ENCODE measurements around the gene WBP1.
A peak's percentile ranks its signal among the peaks of the same experiment; 100 is the strongest.
"Not testable (repeated sequence)": the region's sequence is repeated elsewhere in the genome, so short reads cannot be mapped to it uniquely, and the experiment has no call there.

Gene WBP1

GRCh38 chr2:74457129-74457548 is 1.1 kb upstream of the WBP1 start:
- DNase-seq, result no peak

- peak; percentile 76 to 86 for DNase-seq
Measured at GRCh38 chr2:74457549-74458131, 598 bp upstream of the WBP1 start.

DNA sequence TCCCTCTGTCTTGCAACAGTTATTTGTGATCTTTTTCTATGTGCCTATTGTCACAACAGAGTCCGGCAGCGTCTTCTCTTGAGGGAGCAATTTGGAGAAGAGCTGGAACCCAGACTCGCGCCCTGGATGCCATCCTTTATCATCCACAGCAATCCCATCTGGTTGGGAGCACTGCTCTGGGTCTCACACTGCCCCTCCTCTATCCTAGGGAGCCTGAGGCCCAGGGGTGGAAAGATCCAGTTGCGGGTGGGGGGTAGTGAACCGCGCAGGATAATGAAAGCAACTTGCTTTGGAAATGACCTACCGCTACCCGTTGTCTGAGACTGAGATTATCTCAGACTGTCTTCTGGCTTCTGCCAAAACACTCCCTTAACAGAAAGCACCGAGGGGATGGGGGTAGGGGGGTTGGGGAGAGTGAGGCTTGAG is 713 bp downstream of the WBP1 start:
- no peak for DNase-seq

DNA sequence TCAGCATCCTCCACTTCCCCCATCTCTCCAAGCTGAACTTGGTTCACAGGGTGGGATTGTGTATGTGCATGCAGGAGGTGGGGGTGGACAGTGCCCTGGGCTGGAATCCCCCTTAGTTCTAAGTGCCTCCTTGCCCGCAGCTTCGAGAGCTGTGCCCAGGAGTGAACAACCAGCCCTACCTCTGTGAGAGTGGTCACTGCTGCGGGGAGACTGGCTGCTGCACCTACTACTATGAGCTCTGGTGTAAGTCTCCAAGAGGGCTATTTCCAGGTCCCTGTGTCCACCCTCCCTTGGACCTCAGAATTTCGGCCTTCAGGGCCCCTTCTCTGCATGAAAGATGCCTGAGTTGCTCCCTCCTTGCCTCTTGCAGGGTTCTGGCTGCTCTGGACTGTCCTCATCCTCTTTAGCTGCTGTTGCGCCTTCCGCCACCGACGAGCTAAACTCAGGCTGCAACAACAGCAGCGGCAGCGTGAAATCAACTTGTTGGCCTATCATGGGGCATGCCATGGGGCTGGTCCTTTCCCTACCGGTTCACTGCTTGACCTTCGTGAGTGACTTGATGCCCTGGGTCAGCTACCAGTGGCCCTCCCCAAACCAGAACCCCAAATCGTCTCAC is 1.4 kb downstream of the WBP1 start:
- DNase-seq, result not testable (repeated sequence)

GRCh38 chr2:74460187-74460586 is 1.9 kb downstream of the WBP1 start:
- DNase-seq, result not testable (repeated sequence)

DNA sequence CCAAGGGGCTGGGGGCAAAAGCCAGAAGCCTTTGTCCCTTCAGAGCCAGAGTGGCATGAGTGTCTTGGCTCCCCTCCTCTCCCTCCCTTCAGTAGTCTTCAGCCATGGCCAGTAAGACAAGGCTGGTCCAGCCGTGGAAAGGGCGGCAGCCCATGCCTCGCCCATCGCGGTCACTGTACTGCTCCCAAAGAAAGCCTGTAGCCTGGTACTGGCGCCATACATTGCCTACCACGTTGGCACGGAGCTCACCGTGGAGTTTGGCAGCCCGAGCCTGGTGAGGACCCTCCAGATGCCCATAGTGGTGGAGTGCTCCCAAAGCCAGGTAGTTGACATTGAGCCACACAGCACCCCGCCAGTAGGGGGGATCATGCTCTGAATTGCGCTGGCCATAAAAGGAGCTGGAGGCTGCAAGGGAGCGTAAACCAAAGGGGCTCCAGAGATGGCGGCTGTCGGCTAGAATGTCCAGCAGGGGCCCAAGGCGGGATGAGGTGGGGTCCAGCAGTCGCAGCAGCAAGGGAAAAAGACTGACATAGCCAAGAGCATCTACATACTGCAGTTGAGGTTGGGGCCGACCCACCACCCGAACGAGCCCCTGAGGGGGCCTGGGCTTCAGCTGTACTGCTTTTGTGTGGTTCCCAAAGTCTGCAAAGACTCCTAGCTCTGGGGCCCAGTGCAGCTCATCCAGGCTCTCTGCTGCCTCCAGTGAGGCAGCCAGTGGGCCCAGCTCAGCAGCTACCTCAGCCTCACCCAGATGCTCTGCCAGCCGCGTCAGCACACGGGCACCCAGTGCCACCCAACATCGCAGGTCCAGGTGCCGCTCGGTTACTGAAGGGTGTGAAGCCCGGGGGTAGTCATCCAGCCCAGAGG is 3.2 kb downstream of the WBP1 start:
- DNase-seq, result no peak

DNA sequence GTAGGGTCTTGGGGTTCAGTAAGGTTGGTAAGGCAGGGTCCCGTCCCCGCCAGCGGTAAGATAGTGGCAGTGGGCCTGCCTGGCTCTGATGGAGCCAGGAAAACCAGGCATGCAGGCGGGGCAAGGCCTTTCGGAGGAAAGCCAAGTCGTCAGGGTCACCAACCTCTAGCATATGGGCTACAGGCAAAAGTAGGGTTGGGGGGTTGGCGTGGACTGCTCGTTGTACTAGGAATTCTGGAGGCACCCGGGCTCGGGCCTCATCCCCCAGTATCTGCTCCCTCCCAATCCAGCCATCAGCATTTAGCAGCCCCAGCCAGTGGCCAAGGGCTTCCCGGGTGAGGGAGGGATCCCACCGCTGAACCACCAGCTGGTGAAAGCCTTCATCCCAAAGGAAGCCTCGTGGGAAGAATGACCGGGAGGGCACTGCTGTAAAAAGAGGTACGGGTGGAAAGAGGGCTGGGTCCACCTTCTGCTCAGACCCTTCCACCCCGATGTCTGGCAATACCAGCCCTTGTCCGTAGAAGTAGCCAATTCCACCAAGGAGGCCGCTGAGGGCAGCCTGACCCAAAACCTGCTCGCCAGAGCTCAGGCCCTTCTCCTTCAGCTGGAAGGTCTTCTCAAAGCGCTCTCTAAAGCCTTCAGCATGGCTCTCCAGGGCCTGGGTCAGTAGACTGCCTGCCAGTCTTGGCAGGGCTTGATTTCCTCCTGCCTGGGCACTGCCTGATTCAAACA is 4.0 kb downstream of the WBP1 start:
- no peak for DNase-seq

- DNase-seq, result no peak
Measured at GRCh38 chr2:74462786-74463105, 4.5 kb downstream of the WBP1 start.

DNA sequence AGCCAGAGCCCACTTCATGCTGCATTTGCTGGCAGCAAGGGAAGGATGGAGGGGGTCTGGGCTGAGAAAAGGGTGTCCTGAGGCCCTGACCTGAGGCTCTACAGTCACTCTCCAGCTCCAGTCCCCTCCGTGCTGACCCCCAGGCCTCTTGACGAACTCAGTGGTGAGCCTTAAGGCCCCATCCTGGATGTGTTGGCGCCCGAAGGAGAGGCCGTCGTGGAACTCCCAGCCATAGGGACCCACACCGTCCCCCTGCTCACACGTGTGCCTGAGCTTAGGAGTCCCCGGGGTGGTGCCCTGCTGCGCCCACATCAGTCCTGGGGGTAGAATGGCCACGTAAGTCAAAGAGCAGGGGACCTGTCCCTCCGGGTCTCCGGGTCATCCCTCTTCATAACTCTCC is 6.2 kb downstream of the WBP1 start:
- DNase-seq, result no peak

DNA sequence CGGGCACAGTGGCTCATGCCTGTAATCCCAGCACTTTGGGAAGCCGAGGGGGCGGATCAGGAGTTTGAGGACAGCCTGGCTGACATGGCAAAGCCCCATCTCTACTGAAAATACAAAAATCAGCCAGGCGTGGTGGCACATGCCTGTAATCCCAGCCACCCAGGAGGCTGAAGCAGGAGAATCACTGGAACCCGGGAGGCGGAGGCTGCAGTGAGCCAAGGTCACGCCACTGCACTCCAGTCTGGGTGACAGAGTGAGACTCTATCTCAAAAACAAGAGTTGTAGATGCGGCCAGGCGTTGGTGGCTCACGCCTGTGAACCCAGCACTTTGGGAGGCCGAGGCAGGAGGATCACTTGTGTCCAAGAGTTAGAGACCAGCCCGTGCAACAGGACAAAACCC is 12.5 kb downstream of the WBP1 start:
- DNase-seq, result not testable (repeated sequence)

- no peak for DNase-seq
Measured at GRCh38 chr2:74471332-74472065, 13.3 kb downstream of the WBP1 start.

GRCh38 chr2:74472086-74472944 is 14.1 kb downstream of the WBP1 start, which contains the start of gene MRPL53:
Gene MRPL53 (minus strand): TSS chr2:74472680. CDS start chr2:74472660, 20 bp downstream.
- DNase-seq, result peak; percentile 95 to 97

- no peak for DNase-seq
Measured at GRCh38 chr2:74472945-74473258, 14.7 kb downstream of the WBP1 start.

DNA sequence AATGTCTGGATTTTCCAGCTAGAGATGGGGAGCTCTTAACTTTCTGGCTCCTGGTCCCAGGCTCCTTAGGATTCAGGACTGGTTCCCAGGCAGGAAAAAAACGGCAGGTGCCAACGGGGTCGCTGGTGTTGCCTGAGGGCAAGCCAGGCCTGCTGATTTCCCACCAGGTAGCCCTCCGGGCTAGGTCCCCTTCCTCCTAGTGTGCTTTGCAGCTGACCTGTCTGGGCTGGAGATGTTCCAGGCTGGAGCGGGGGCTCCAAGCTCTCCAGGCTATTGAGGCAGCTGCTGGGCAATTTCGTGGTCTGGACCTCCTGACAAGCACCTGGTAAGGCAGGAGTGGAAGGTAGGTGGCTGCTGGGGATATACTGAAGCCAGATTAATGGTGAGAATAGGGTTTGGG is 16.2 kb downstream of the WBP1 start:
- no peak for DNase-seq

GRCh38 chr2:74474899-74475298 is 16.7 kb downstream of the WBP1 start:
- DNase-seq, result no peak

GRCh38 chr2:74481431-74481830 is 23.2 kb downstream of the WBP1 start:
- no peak for DNase-seq

- DNase-seq, result peak; percentile 35 to 55
Measured at GRCh38 chr2:74481961-74482800, 23.9 kb downstream of the WBP1 start.

DNA sequence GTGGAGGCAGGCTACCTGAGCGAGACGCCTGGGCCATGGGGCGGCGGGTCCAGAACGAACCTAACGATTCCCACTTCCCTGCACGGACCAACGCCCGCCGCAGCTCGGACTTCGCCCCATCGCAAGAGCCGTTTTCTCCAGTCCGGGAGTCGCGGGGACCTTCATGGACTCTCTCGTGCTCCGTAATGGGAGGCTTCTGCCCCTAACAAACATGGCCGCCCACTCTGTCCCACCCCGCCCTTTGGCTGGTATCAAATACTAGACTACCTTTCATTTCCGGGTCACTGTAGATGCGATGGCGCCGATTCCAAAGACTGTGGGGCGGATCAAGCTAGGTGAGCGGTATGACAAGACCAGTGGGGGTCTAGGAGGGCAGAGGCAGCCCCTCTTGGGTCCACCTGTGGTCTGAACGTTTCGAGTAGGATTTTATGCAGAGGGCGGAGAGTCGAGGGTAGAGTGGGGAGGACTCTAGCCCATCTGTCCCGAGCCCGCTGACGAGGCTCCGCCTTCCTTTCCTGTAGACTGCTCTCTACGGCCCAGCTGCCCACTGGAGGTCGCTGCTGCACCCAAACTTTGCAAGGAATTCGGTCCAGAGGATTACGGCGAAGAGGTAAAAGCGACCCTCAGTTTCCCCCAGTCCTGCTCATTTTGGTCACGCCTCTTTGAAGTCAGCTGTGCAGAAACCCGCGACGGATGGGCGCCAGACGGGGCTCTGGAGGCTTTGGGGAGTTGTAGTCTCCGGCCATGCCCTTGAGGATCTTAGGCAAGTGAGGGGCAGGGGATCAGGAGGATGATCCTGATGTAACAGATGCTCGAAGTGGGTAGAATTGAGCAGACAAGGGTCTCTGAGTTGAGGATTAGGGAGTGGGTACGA is 24.8 kb downstream of the WBP1 start, which contains the start of the genes CCDC142 and TTC31:
Gene CCDC142, minus strand, starts transcription at position 198 of the 874 bp plus-strand sequence. Its CDS starts 161 bp downstream, at position 37.
Gene TTC31, plus strand, starts transcription at position 281 of the 874 bp plus-strand sequence. Its CDS starts 15 bp downstream, at position 296.
- DNase-seq, result peak; percentile 92 to 94

DNA sequence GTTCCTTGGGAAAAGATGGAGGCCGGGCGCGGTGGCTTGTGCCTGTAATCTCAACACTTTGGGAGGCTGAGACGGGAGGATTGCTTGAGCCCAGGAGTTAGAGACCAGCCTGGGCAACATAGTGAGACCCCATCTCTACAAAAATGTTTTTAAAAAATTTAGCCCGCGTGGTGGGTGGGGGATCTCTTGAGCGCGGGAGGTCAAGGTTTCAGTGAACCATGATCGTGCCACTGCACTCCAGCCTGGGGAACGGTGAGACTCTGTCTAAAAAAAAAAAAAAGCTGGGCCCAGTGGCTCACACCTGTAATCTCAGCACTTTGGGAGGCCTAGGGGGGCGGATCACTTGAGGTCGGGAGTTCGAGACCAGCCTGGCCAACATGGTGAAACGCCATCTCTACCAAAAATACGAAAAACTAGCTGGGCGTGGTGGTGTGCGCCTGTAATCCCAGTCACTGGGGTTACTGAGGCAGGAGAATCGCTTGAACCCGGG is 25.5 kb downstream of the WBP1 start:
- DNase-seq, result not testable (repeated sequence)
